GM23338 (cell line): ENCODE data around the gene UGP2. TPM values are rescaled to one million over a fixed set of nuclear protein-coding genes. Genes with fewer than 3 reads are reported as not detected.

Experiments
- ATAC-seq: fragments of 200-7000 bp; cut with Tn5 transposase; 3 replicates; pipeline ENCODE4 v1.9.1; 2020
- DNase-seq: peaks from one replicate; pipeline ENCODE4 v3.0.0-alpha.2; 2015; ENCODE audit warnings: low spot score
- H2AFZ ChIP-seq: fragments of 200-600 bp; sonication (generic); 2 replicates; pipeline ENCODE4 v1.8.0; 2016; ENCODE audit warnings: antibody characterized with exemption, mild to moderate bottlenecking, moderate library complexity
- H3F3A ChIP-seq: fragments of 200-600 bp; sonication (generic); replicated peaks from 2 replicates; pipeline ENCODE4 v1.8.0; 2017; ENCODE audit warnings: antibody characterized with exemption, mixed run types, low read depth
- H3K27ac ChIP-seq: fragments of 200-600 bp; sonication (generic); 2 replicates; pipeline ENCODE4 v1.6.1; 2016; ENCODE audit warnings: low read depth
- H3K27me3 ChIP-seq: fragments of 200-600 bp; sonication (generic); 2 replicates; pipeline ENCODE4 v1.8.0; 2016; ENCODE audit warnings: mild to moderate bottlenecking, mixed run types, moderate library complexity; ENCODE audit not compliant: insufficient read depth
- H3K36me3 ChIP-seq: fragments of 200-600 bp; sonication (generic); 2 replicates; pipeline ENCODE4 v1.8.0; 2016; ENCODE audit warnings: mild to moderate bottlenecking; ENCODE audit not compliant: insufficient read depth
- H3K4me1 ChIP-seq: fragments of 200-600 bp; sonication (generic); 2 replicates; pipeline ENCODE4 v1.8.0; 2016; ENCODE audit warnings: mild to moderate bottlenecking, moderate library complexity; ENCODE audit not compliant: insufficient read depth
- H3K4me2 ChIP-seq: fragments of 200-600 bp; sonication (generic); 2 replicates; pipeline ENCODE4 v1.7.1; 2017; ENCODE audit warnings: mixed run types
- H3K4me3 ChIP-seq: fragments of 200-600 bp; sonication (generic); 2 replicates; pipeline ENCODE4 v1.6.1; 2016; ENCODE audit warnings: mixed run types
- H3K79me2 ChIP-seq: fragments of 200-600 bp; sonication (generic); replicated peaks from 2 replicates; pipeline ENCODE4 v1.8.0; 2017; ENCODE audit warnings: mild to moderate bottlenecking; ENCODE audit not compliant: insufficient read depth
- H3K9me2 ChIP-seq: fragments of 200-600 bp; sonication (generic); 2 replicates; pipeline ENCODE4 v1.8.0; 2017; ENCODE audit not compliant: insufficient read depth
- H4K20me1 ChIP-seq: fragments of 200-600 bp; sonication (generic); replicated peaks from 2 replicates; pipeline ENCODE4 v1.8.0; 2017; ENCODE audit warnings: mild to moderate bottlenecking; ENCODE audit not compliant: insufficient read depth
- H3K27ac Mint-ChIP-seq: 2 replicates; pipeline ENCODE4 v1.8.0; 2020; ENCODE audit warnings: inconsistent platforms, mild to moderate bottlenecking, moderate library complexity, mixed read lengths
- H3K27me3 Mint-ChIP-seq: 3 replicates; pipeline ENCODE4 v1.8.0; 2022; ENCODE audit warnings: low read depth, mild to moderate bottlenecking, moderate library complexity, mixed read lengths, inconsistent platforms; ENCODE audit not compliant: insufficient read depth, poor library complexity
- H3K36me3 Mint-ChIP-seq: 3 replicates; pipeline ENCODE4 v1.8.0; 2021; ENCODE audit warnings: low read depth, mild to moderate bottlenecking, inconsistent platforms, moderate library complexity, mixed read lengths
- H3K4me1 Mint-ChIP-seq: 3 replicates; pipeline ENCODE4 v1.8.0; 2020; ENCODE audit warnings: mild to moderate bottlenecking, inconsistent platforms, mixed read lengths
- H3K4me3 Mint-ChIP-seq: 3 replicates; pipeline ENCODE4 v1.8.0; 2021; ENCODE audit warnings: moderate library complexity, mild to moderate bottlenecking, inconsistent platforms, mixed read lengths
- H3K9me3 Mint-ChIP-seq: 3 replicates; pipeline ENCODE4 v1.8.0; 2020; ENCODE audit warnings: moderate library complexity, mild to moderate bottlenecking, inconsistent platforms, mixed read lengths
- CREB1 ChIP-seq: fragments of 250-450 bp; sonication (Bioruptor Pico); IDR thresholded peaks from 2 replicates; pipeline ENCODE4 v1.5.0; 2020; ENCODE audit warnings: low read depth, mild to moderate bottlenecking, moderate library complexity
- CTCF ChIP-seq, 2 experiments: fragments of 200-600 bp in 1 of 2; sonication (generic) in 1 of 2; conservative IDR thresholded peaks; 2 replicates each; pipeline versions ENCODE4 v1.5.1 to v1.6.1; 2016 to 2017; ENCODE audit warnings: antibody characterized with exemption in 2 of 2, low read depth in 2 of 2, mild to moderate bottlenecking in 2 of 2, moderate library complexity in 1 of 2
- ETS1 ChIP-seq: IDR thresholded peaks from 2 replicates; pipeline ENCODE4 v1.6.1; 2016; ENCODE audit warnings: antibody characterized with exemption
- EZH2phosphoT487 ChIP-seq: fragments of 200-600 bp; sonication (generic); IDR thresholded peaks from one replicate; pipeline ENCODE4 v1.8.1; 2018; ENCODE audit warnings: antibody characterized with exemption; ENCODE audit not compliant: unreplicated experiment
- JUNB ChIP-seq: IDR thresholded peaks from one replicate; pipeline ENCODE4 v1.6.1; 2016; ENCODE audit warnings: antibody characterized with exemption; ENCODE audit not compliant: unreplicated experiment
- ZNF462 ChIP-seq: fragments of 250-450 bp; sonication (Bioruptor Pico); IDR thresholded peaks from 2 replicates; pipeline ENCODE4 v1.5.0; 2020; ENCODE audit warnings: mild to moderate bottlenecking, moderate library complexity
- polyA plus RNA-seq: library from polyadenylated mRNA; unstranded; fragments of >200 nt; fragmentation: Nextera tagmentation; extraction: Ambion mirVana; gene quantifications from 2 replicates; pipeline ENCODE4 v1.2.1, GENCODE V29; 2016
- total RNA-seq: library from RNA; depleted of rRNA; stranded (reverse); fragments of >200 nt; shearing (Covaris generic); gene quantifications from 2 replicates; pipeline ENCODE4 v1.2.3, GENCODE V29; 2014

The UGP2 gene
- total and polyA plus RNA-seq, 2 experiments from 2014 or later, result 744 to 943 TPM

- TF ChIP-seq ZNF462 (CRISPR knock-in tag), result no peak
- no peak for TF ChIP-seq ETS1
- TF ChIP-seq JUNB, result no peak
- TF ChIP-seq EZH2phosphoT487, result no peak
Observed at GRCh38 chr2:63899639-63900038, 57.9 kb downstream of the UGP2 start (continued).

DNA sequence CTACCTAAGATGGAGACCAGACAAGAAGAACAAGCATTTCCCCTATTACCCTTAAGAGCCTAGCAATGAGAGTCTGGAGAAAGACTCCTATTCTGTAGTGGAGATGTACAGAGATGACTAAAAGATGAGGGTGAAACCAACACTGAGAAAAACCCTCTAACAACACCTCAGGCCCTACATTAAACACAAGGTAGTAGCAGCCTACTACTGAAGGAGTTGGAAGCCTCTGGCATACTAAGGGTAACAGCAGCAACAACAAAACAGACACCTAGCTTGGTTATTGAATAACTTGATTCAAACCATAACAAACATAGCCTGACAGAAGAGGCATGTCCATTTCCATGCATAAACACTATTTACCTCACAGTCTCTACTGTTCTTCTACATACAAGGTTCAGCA is 60.5 kb downstream of the UGP2 start:
- no peaks in the 10 kb centered on the region for H3K27me3 ChIP-seq
- no peaks in the 10 kb centered on the region for H3K36me3 ChIP-seq
- no peak for DNase-seq
- Mint-ChIP-seq H3K27me3 (peaks cover 8% of the 10 kb centered on the region), H3K4me3 (no peak overlapping the region), H3K36me3 (peaks cover 48% of the 10 kb centered on the region), H3K27ac (no peak overlapping the region), H3K4me1 (no peaks in the 10 kb centered on the region), H3K9me3 (peaks cover 20% of the 10 kb centered on the region; the same call in 1 of the 3 replicates)
- H4K20me1 ChIP-seq, result no peaks in the 10 kb centered on the region
- no peak overlapping the region for H3K27ac ChIP-seq
- H3K4me3 ChIP-seq, result no peak overlapping the region
- no peak overlapping the region for H3K4me2 ChIP-seq
- no peak for ATAC-seq
- no peaks in the 10 kb centered on the region for H3K4me1 ChIP-seq
- no peaks in the 10 kb centered on the region for H3K9me2 ChIP-seq
- no peak overlapping the region for H2AFZ ChIP-seq
- H3F3A ChIP-seq, result peaks cover 3% of the 10 kb centered on the region; the same call in 1 of the 2 replicates
- H3K79me2 ChIP-seq, result no peaks in the 10 kb centered on the region
- TF ChIP-seq CTCF (conservative IDR thresholded peaks at IDR 0.05; ENCODE audit: low read depth in 2 of 2) (no peak), EZH2phosphoT487 (no peak), JUNB (no peak), CREB1 (CRISPR knock-in tag) (no peak), ZNF462 (CRISPR knock-in tag) (no peak)
